DND-41 (cell line): ENCODE measurements around the gene TCERG1L.

Source experiments
- ATAC-seq: fragments of 200-7000 bp; cut with Tn5 transposase; 3 replicates; pipeline ENCODE4 v1.9.1; 2021; ENCODE audit warnings: low read depth; ENCODE audit not compliant: insufficient read depth
- DNase-seq: peaks from one replicate; pipeline ENCODE4 v3.0.0-alpha.2; 2020
- H2AFZ ChIP-seq: 2 replicates; pipeline ENCODE4 v1.6.0; 2012; ENCODE audit warnings: low read depth, low read length
- H3K27ac ChIP-seq: 2 replicates; pipeline ENCODE4 v1.5.1; 2012; ENCODE audit warnings: low read length, inconsistent platforms
- H3K27me3 ChIP-seq: fragments of 200-600 bp; sonication (generic); 2 replicates; pipeline ENCODE4 v1.6.0; 2012; ENCODE audit warnings: low read length, mild to moderate bottlenecking, inconsistent platforms; ENCODE audit not compliant: insufficient read depth, poor library complexity
- H3K36me3 ChIP-seq: 2 replicates; pipeline ENCODE4 v1.5.1; 2012; ENCODE audit warnings: low read length, inconsistent platforms; ENCODE audit not compliant: insufficient read depth
- H3K4me1 ChIP-seq: 2 replicates; pipeline ENCODE4 v1.5.1; 2012; ENCODE audit warnings: mild to moderate bottlenecking, low read length; ENCODE audit not compliant: insufficient read depth
- H3K4me2 ChIP-seq: 2 replicates; pipeline ENCODE4 v1.6.0; 2012; ENCODE audit warnings: mild to moderate bottlenecking, moderate library complexity, low read length, inconsistent platforms; ENCODE audit not compliant: insufficient read depth
- H3K4me3 ChIP-seq, 2 experiments: fragments of 200-600 bp in 1 of 2; shearing (Covaris generic) in 1 of 2; 2 replicates each; pipeline ENCODE4 v1.5.1; 2012 to 2016; ENCODE audit warnings: inconsistent platforms in 2 of 2, low read length in 2 of 2, mild to moderate bottlenecking in 2 of 2, low read depth in 1 of 2, moderate library complexity in 1 of 2
- H3K79me2 ChIP-seq: 2 replicates; pipeline ENCODE4 v1.6.0; 2012; ENCODE audit warnings: low read length, inconsistent platforms; ENCODE audit not compliant: insufficient read depth
- H3K9ac ChIP-seq: 2 replicates; pipeline ENCODE4 v1.6.0; 2012; ENCODE audit warnings: low read depth, mild to moderate bottlenecking, inconsistent platforms, low read length, moderate library complexity
- H3K9me3 ChIP-seq: 2 replicates; pipeline ENCODE4 v1.5.1; 2012; ENCODE audit warnings: low read length, moderate library complexity, mild to moderate bottlenecking, inconsistent platforms; ENCODE audit not compliant: insufficient read depth, severe bottlenecking
- H4K20me1 ChIP-seq: 2 replicates; pipeline ENCODE4 v1.6.0; 2012; ENCODE audit warnings: low read length; ENCODE audit not compliant: insufficient read depth
- EZH2 ChIP-seq: IDR thresholded peaks from 3 replicates; pipeline ENCODE4 v1.6.1; 2012; ENCODE audit warnings: borderline replicate concordance, low read depth, mild to moderate bottlenecking, moderate library complexity, low read length, inconsistent platforms; ENCODE audit not compliant: severe bottlenecking
- TF ChIP-seq, protein P1 (sequence below): IDR thresholded peaks from 2 replicates; pipeline ENCODE4 v1.5.1; 2012; ENCODE audit warnings: borderline replicate concordance, low read length, moderate library complexity, mild to moderate bottlenecking; ENCODE audit not compliant: poor library complexity, severe bottlenecking; ENCODE audit errors: extremely low read depth

TCERG1L gene

DNA sequence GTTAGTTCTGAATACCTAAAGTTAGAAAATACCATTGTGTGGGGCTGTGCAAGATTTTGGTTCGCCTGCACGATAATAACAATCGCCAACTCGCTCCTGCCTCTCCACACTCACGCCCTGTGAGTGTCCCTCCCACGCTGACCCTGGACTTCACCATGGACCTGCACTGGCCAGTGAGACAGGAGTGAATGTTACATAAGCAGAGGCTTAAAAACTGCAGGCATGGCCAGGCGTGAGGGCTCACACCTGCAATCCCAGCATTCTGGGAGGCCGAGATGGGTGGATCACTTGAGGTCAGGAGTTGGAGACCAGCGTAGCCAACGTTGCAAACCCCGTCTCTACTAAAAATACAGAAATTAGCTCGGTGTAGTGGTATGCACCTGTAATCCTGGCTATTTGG lies 68.4 kb downstream of the TCERG1L start:
- DNase-seq (no peak), ATAC-seq (no peak)
- no peak overlapping the region for H3K27ac ChIP-seq
- no peak overlapping the region for H2AFZ ChIP-seq
- no peak overlapping the region for H3K9ac ChIP-seq
- no peak overlapping the region for H3K4me2 ChIP-seq
- H3K79me2 ChIP-seq: no peaks in the 10 kb centered on the region
- H3K9me3 ChIP-seq: no peaks in the 10 kb centered on the region
- TF ChIP-seq, protein P1, sequence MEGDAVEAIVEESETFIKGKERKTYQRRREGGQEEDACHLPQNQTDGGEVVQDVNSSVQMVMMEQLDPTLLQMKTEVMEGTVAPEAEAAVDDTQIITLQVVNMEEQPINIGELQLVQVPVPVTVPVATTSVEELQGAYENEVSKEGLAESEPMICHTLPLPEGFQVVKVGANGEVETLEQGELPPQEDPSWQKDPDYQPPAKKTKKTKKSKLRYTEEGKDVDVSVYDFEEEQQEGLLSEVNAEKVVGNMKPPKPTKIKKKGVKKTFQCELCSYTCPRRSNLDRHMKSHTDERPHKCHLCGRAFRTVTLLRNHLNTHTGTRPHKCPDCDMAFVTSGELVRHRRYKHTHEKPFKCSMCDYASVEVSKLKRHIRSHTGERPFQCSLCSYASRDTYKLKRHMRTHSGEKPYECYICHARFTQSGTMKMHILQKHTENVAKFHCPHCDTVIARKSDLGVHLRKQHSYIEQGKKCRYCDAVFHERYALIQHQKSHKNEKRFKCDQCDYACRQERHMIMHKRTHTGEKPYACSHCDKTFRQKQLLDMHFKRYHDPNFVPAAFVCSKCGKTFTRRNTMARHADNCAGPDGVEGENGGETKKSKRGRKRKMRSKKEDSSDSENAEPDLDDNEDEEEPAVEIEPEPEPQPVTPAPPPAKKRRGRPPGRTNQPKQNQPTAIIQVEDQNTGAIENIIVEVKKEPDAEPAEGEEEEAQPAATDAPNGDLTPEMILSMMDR: no peak
- TF ChIP-seq EZH2: no peak
- no peaks in the 10 kb centered on the region for H3K4me1 ChIP-seq
- H4K20me1 ChIP-seq: no peaks in the 10 kb centered on the region
- H3K27me3 ChIP-seq: no peaks in the 10 kb centered on the region
- H3K36me3 ChIP-seq: no peaks in the 10 kb centered on the region
- no peak overlapping the region for H3K4me3 ChIP-seq

DNA sequence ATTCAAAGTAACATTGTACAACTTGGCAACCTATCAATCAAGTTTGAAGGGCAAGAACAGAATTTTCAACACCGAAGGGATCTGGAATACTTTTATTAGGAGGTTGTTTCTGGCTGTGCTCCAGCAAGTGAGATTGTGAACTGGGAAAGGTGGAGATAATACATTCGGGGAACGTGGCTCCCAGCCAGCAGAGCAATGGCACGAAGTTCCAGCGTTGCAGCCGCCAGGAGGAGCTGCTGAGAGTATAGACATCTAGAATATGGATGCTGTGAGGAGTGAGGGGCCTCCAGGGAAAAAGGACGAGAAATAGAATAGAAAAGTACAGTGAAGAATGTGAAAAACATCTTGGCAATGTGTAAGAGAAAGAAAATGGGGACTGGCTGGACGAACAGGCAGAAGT lies 69.5 kb downstream of the TCERG1L start:
- no peak for ATAC-seq
- no peak overlapping the region for H3K27ac ChIP-seq
- TF ChIP-seq, protein P1: peak; percentile 26
- TF ChIP-seq EZH2: no peak

DNA sequence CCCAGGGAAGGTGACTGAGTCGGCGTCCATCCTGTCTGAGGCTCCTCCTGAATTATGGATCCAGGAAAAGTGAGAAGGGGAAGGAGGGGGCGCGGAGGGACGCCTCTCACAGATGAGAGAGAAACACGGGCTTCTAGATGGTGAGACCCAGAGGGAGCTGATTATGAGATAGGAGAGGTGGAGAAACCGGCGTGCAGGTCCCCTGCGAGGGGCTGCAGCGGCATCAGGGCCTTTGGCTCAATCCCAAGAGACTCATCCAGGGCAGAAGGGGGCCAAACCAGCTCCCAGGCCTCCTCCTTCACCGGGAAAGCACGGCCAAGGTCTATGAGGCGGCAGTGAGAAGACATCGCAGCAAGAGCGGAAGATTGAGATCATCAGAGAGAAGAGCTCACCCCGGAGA lies 70.8 kb downstream of the TCERG1L start:
- Histone ChIP-seq H3K36me3 (no peaks in the 10 kb centered on the region), H3K79me2 (no peaks in the 10 kb centered on the region), H2AFZ (no peak overlapping the region), H4K20me1 (no peaks in the 10 kb centered on the region), H3K4me1 (no peaks in the 10 kb centered on the region), H3K27me3 (no peaks in the 10 kb centered on the region), H3K4me2 (no peak overlapping the region), H3K9me3 (no peaks in the 10 kb centered on the region), H3K4me3 (no peak overlapping the region), H3K27ac (no peak overlapping the region), H3K9ac (no peak overlapping the region)
- TF ChIP-seq EZH2: no peak
- TF ChIP-seq, protein P1: no peak
- no peak for DNase-seq
- ATAC-seq: no peak

More for the DNA sequence above, 69.5 kb downstream of the TCERG1L start:
- H3K9me3 ChIP-seq: no peaks in the 10 kb centered on the region
- no peak overlapping the region for H3K9ac ChIP-seq
- no peaks in the 10 kb centered on the region for H4K20me1 ChIP-seq
- no peaks in the 10 kb centered on the region for H3K36me3 ChIP-seq
- DNase-seq: peak; percentile 10
- H3K4me2 ChIP-seq: no peak overlapping the region
- no peaks in the 10 kb centered on the region for H3K79me2 ChIP-seq
- no peak overlapping the region for H3K4me3 ChIP-seq
- no peaks in the 10 kb centered on the region for H3K27me3 ChIP-seq
- H2AFZ ChIP-seq: no peak overlapping the region
- no peaks in the 10 kb centered on the region for H3K4me1 ChIP-seq

DNA sequence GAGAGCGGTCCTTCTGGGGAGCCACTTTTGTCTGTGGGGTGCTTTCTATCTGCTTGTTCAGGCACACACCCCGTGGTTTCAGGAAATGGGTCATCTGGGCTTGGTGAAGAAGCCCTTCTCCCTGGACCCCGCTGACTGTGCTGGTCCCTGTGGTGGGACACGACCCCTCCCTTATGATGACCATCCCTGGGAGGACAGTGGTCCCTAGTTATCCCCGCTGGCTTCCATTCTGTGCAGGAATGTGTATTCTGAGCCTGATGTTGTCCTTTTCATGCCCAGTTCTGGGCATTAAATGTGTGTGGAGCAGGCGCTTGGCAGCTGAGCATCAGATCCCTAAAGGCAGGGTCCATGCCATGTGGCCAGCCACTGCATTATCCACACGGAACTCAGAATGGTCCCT lies 71.6 kb downstream of the TCERG1L start:
- no peaks in the 10 kb centered on the region for H3K27me3 ChIP-seq
- DNase-seq: no peak
- no peak overlapping the region for H3K27ac ChIP-seq
- ATAC-seq: no peak
- no peaks in the 10 kb centered on the region for H4K20me1 ChIP-seq
- no peaks in the 10 kb centered on the region for H3K4me1 ChIP-seq
- no peak overlapping the region for H3K4me3 ChIP-seq
- H3K9ac ChIP-seq: no peak overlapping the region
- no peak overlapping the region for H3K4me2 ChIP-seq
- no peaks in the 10 kb centered on the region for H3K79me2 ChIP-seq
- no peaks in the 10 kb centered on the region for H3K9me3 ChIP-seq
- H2AFZ ChIP-seq: no peak overlapping the region
- TF ChIP-seq, protein P1: no peak
- no peak for TF ChIP-seq EZH2
- H3K36me3 ChIP-seq: no peaks in the 10 kb centered on the region
